ENCODE measurements around the gene LIPI.
"Not testable (repeated sequence)": the region's sequence is repeated elsewhere in the genome, so short reads cannot be mapped to it uniquely, and the experiment has no call there.

Gene LIPI

DNA sequence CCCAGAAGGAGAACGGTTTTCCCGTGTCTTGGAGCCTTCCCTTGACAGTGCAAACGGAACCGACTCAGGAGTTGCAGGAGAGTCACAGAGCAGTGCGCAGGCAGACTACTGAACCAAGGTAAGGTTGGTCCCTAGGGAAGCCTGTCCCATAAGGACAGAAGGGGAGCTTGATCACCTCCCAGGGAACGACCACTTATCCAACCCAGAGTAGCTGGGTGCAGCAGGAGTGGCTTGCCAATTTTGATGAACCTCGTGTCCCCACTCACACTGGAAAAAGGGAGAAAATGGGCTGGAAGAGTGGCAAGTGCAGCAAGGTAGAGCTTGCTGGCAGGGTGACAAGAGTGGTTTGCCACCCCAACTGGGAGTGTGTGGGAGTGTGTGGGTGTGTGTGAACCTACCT is 95.1 kb downstream of the LIPI start:
- no peaks in the 10 kb centered on the region for H3K36me3 ChIP-seq (ENCODE audit: control insufficient read depth, insufficient read depth, low read length)
- H3K9ac ChIP-seq (ENCODE audit: low read depth, low read length), result no peak overlapping the region
- no peaks in the 10 kb centered on the region for H3K9me3 ChIP-seq (ENCODE audit: control insufficient read depth, insufficient read depth, low read length)

DNA sequence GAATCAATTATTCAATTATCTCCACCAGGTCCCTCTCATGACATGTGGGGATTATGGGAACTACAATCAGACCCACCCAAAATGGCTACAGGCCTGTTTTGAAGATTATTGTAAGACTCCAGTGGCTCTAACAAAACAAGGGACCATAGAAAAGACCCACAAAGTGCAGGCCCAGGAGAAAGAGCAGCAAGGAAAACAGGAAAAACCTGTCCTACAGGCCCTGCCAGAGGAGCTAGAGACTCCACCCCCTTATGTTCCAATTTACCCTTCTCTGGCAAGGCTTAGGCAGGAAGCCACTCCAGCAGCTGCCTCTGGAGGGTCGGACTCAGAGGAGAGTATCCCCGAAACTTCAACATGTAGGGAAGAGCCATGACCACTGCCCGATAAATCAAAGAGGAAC is 96.5 kb downstream of the LIPI start:
- Histone ChIP-seq H3K27me3 (ENCODE audit: control insufficient read depth, insufficient read depth, low read length) (no peaks in the 10 kb centered on the region), H3K9ac (ENCODE audit: low read depth, low read length) (no peak overlapping the region), H3K4me3 (ENCODE audit: low read depth, low read length) (no peak overlapping the region), H3K36me3 (ENCODE audit: control insufficient read depth, insufficient read depth, low read length) (no peaks in the 10 kb centered on the region), H3K9me3 (ENCODE audit: control insufficient read depth, insufficient read depth, low read length) (no peaks in the 10 kb centered on the region), H3K4me1 (ENCODE audit: control insufficient read depth, insufficient read depth, low read length) (no peaks in the 10 kb centered on the region)

More for the DNA sequence above, 95.1 kb downstream of the LIPI start:
- Histone ChIP-seq H3K4me3 (ENCODE audit: low read depth, low read length) (no peak overlapping the region), H3K27me3 (ENCODE audit: control insufficient read depth, insufficient read depth, low read length) (no peaks in the 10 kb centered on the region), H3K4me1 (ENCODE audit: control insufficient read depth, insufficient read depth, low read length) (peaks cover 2% of the 10 kb centered on the region)

DNA sequence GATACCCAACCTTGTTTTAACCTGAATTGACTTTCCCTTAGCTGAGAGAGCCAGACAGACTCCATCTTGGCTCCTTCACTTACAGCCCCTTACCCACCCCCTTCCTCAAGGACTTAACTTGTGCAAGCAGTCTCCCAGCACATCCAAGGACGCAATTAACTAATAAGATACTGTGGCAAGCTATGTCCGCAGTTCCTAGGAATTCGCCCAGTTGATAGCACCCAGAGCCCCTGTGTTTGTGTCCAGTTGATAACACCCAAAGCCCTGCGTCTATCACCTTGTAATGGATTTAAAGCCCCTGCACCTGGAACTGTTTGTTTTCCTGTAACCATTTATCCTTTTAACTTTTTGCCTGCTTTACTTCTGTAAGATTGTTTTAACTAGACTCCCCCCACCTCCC is 106.2 kb downstream of the LIPI start:
- H3K9me3 ChIP-seq (ENCODE audit: control insufficient read depth, insufficient read depth, low read length); H3K36me3 ChIP-seq (ENCODE audit: control insufficient read depth, insufficient read depth, low read length); H3K9ac ChIP-seq (ENCODE audit: low read depth, low read length); H3K4me1 ChIP-seq (ENCODE audit: control insufficient read depth, insufficient read depth, low read length); H3K4me3 ChIP-seq (ENCODE audit: low read depth, low read length); H3K27me3 ChIP-seq (ENCODE audit: control insufficient read depth, insufficient read depth, low read length): not testable (repeated sequence)

DNA sequence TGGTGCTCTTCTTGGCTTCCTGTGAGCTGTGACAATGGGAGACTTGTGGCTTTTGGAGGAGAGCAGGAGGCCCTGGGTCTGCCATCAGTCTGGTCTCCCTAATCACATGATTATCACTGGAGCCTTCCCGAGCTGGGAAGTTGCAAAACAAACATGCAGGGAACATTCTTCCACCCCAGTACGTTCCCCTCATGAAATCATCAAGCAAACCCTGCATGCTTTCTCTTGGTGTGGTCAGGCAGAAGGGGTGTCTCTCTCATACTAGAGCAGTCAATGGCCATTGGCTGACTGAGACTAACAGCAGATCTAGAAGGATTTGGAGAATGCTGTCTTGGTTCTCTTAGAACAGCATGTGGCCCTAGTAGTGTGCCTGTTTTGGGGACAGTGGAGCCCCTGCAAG is 111.2 kb downstream of the LIPI start:
- H3K36me3 ChIP-seq (ENCODE audit: control insufficient read depth, insufficient read depth, low read length), result no peaks in the 10 kb centered on the region
- H3K9me3 ChIP-seq (ENCODE audit: control insufficient read depth, insufficient read depth, low read length), result no peaks in the 10 kb centered on the region
- H3K9ac ChIP-seq (ENCODE audit: low read depth, low read length), result no peak overlapping the region
- H3K4me1 ChIP-seq (ENCODE audit: control insufficient read depth, insufficient read depth, low read length), result peaks cover 5% of the 10 kb centered on the region
- H3K4me3 ChIP-seq (ENCODE audit: low read depth, low read length), result no peak overlapping the region
- no peaks in the 10 kb centered on the region for H3K27me3 ChIP-seq (ENCODE audit: control insufficient read depth, insufficient read depth, low read length)

DNA sequence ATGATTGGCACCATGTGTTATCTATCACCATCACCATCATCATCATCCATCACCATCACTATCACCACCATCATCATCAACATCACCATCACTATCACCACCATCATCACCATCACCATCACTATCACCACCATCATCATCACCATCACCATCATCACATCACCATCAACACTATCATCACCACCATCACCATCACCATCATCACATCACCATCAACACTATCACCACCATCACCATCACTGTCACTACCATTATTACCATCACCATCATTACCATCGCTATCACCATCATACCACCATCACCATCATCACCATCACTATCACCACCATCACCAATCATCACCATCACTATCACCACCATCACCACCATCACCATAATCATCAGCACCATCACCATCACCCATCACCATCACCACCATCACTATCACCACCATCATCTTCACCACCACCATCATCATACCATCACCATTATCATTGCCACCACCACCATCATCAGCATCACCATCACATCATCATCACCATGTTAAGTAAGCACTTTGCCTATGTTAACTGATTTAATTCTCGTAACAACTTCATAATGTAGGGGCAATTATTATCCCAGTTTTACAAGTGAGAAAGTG is 112.8 kb downstream of the LIPI start:
- Histone ChIP-seq H3K9ac (ENCODE audit: low read depth, low read length) (no peak overlapping the region), H3K4me1 (ENCODE audit: control insufficient read depth, insufficient read depth, low read length) (peaks cover 3% of the 10 kb centered on the region), H3K27me3 (ENCODE audit: control insufficient read depth, insufficient read depth, low read length) (no peaks in the 10 kb centered on the region), H3K9me3 (ENCODE audit: control insufficient read depth, insufficient read depth, low read length) (no peaks in the 10 kb centered on the region), H3K36me3 (ENCODE audit: control insufficient read depth, insufficient read depth, low read length) (no peaks in the 10 kb centered on the region), H3K4me3 (ENCODE audit: low read depth, low read length) (no peak overlapping the region)

DNA sequence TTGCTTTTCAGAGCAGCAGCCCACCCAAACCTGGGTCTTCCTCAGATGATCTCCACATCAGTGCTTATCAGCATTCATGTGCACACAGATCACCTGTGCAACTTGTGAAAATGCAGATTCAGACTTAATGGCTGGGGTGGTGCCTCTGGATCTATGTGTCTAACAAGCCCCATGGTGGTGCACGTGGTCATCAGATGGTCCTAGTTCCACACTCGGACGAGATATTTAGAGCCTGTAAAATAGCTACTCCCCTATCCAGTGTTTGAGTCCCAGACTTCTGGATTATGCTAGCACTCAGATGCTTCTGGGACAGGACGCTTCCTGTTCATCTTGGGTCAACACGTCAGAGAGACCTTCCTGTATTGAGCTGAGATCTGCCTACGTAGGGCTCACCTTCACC is 114.2 kb downstream of the LIPI start:
- Histone ChIP-seq H3K4me3 (ENCODE audit: low read depth, low read length) (no peak overlapping the region), H3K9ac (ENCODE audit: low read depth, low read length) (no peak overlapping the region), H3K36me3 (ENCODE audit: control insufficient read depth, insufficient read depth, low read length) (no peaks in the 10 kb centered on the region), H3K4me1 (ENCODE audit: control insufficient read depth, insufficient read depth, low read length) (no peaks in the 10 kb centered on the region), H3K9me3 (ENCODE audit: control insufficient read depth, insufficient read depth, low read length) (no peaks in the 10 kb centered on the region), H3K27me3 (ENCODE audit: control insufficient read depth, insufficient read depth, low read length) (no peaks in the 10 kb centered on the region)

DNA sequence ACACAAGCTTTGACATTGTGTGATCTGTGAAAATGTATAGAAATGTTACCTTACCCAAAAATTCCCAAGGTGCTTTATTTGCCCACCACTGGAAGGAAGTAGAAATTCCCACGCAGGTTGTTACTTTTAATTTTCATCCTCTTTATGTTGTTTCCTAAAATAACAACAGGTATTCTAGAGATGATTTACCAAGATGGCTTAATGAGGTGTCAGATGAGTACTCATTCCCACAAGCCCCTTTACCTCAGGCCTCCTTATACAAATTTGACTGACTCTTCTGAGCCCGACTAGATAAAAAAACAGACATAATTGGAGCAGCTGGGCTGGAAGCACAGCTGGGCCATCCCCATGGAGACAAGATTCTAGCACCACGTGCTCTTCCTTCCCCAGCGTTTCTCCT is 114.6 kb downstream of the LIPI start:
- Histone ChIP-seq H3K4me3 (ENCODE audit: low read depth, low read length) (no peak overlapping the region), H3K9ac (ENCODE audit: low read depth, low read length) (no peak overlapping the region), H3K4me1 (ENCODE audit: control insufficient read depth, insufficient read depth, low read length) (no peaks in the 10 kb centered on the region), H3K27me3 (ENCODE audit: control insufficient read depth, insufficient read depth, low read length) (no peaks in the 10 kb centered on the region), H3K36me3 (ENCODE audit: control insufficient read depth, insufficient read depth, low read length) (no peaks in the 10 kb centered on the region), H3K9me3 (ENCODE audit: control insufficient read depth, insufficient read depth, low read length) (no peaks in the 10 kb centered on the region)

DNA sequence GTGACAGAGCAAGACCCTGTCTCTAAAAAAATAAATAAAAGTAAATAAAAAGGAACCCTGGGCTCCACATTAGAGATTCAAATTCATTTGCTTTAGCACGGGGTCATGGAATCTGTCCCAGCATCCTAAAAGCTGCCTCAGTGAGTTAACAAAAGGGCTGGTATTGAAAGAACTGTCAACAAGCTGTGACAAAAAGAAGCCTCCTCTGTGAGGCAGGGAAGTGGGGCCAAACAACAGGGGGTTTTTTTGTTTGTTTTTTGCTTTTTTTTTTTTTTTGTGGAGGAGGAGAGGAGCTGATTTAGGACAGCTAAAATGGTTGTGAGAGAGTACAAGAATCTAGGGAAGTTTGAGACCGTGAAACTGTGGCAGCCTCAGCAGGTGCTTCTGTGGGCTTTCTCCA is 115.7 kb downstream of the LIPI start:
- no peaks in the 10 kb centered on the region for H3K9me3 ChIP-seq (ENCODE audit: control insufficient read depth, insufficient read depth, low read length)
- H3K27me3 ChIP-seq (ENCODE audit: control insufficient read depth, insufficient read depth, low read length), result no peaks in the 10 kb centered on the region
- H3K36me3 ChIP-seq (ENCODE audit: control insufficient read depth, insufficient read depth, low read length), result no peaks in the 10 kb centered on the region
- H3K9ac ChIP-seq (ENCODE audit: low read depth, low read length), result no peak overlapping the region
- no peak overlapping the region for H3K4me3 ChIP-seq (ENCODE audit: low read depth, low read length)
- H3K4me1 ChIP-seq (ENCODE audit: control insufficient read depth, insufficient read depth, low read length), result no peaks in the 10 kb centered on the region

DNA sequence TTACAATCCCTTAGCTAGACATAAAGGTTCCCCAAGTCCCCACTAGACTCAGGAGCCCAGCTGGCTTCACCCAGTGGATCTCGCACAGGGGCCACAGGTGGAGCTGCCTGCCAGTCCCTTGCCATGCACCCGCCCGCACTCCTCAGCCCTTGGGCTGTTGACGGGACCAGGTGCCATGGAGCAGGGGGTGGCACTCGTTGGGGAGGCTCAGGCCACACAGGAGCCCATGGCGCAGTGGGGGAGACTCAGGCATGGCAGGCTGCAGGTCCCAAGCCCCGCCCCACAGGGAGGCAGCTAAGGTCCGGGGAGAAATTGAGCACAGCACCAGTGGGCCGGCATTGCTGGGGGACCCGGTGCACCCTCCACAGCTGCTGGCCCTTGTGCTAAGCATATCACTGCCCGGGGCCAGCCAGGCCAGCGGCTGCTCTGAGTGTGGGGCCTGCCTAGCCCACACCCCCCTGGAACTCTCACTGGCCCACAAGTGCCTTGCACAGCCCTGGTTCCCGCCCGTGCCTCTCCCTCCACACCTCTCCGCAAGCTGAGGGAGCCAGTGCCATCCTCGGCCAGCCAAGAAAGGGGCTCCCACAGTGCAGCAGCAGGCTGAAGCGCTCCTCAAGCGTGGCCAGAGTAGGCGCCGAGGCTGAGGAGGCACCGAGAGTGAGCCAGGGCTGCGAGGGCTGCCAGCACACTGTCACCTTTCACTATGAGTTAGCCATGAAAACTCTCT is 117.8 kb downstream of the LIPI start:
- Histone ChIP-seq H3K9me3 (ENCODE audit: control insufficient read depth, insufficient read depth, low read length) (no peaks in the 10 kb centered on the region), H3K36me3 (ENCODE audit: control insufficient read depth, insufficient read depth, low read length) (no peaks in the 10 kb centered on the region), H3K4me3 (ENCODE audit: low read depth, low read length) (no peak overlapping the region), H3K9ac (ENCODE audit: low read depth, low read length) (no peak overlapping the region), H3K27me3 (ENCODE audit: control insufficient read depth, insufficient read depth, low read length) (no peaks in the 10 kb centered on the region), H3K4me1 (ENCODE audit: control insufficient read depth, insufficient read depth, low read length) (no peaks in the 10 kb centered on the region)

DNA sequence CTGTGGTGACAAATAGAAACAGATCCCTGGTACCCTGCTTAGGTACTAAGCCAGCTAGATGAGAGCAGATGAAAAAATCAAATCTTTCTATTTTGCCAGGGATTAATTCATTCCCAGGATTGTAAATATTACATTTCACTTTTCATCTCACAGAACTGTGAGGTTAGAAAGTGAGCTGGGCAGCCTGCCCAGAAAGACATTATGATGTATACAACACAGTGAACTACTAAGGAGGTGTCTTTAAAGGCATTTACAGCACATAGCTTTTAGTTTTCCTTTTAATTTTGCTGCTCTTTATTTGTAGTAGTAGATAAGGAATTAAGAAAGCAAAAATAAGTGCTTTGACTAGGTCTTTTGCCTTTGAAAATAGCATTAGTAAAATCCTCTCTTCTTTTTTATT is 120.6 kb downstream of the LIPI start:
- not testable (repeated sequence) for H3K4me3 ChIP-seq (ENCODE audit: low read depth, low read length); H3K9me3 ChIP-seq (ENCODE audit: control insufficient read depth, insufficient read depth, low read length); H3K4me1 ChIP-seq (ENCODE audit: control insufficient read depth, insufficient read depth, low read length); H3K9ac ChIP-seq (ENCODE audit: low read depth, low read length); H3K27me3 ChIP-seq (ENCODE audit: control insufficient read depth, insufficient read depth, low read length); H3K36me3 ChIP-seq (ENCODE audit: control insufficient read depth, insufficient read depth, low read length)

DNA sequence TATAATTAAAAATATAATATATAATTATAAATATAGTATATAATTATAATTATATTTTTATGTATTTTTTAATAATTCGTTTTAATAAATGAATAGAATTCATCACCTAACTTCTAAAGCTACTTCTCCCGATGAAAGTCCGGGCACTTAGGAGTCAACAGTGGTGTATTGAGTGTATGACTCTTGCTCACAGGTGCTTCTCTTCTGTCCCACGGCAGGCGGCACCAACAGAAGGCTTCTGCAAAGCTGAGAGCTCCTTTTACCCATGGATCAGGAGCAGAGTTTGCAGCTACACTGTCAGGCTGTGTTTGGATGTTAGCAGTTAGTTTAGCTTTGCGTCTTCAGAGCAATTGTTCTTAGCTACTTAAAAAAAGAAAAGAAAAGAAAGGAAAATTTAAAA is 122.4 kb downstream of the LIPI start:
- H3K36me3 ChIP-seq (ENCODE audit: control insufficient read depth, insufficient read depth, low read length), result peaks cover 10% of the 10 kb centered on the region

DNA sequence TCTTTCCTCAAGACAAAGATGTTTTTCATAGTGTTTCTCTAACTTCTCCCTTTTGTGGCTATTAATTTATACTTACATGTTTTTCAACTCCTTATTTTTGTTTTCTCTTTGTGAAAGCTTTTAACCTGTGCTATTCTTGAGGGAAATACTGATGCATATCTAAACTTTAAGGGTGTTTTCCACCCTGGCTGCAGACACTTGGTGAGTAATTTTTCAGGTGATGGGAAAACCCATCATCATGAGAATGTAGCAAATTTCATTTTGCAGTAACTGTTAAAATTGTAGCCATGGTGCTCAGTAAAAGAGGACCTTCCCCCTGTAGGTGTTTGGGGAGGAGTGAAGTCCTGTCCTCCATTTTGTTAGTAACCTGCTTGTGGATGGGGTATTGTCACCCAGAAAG is 124.2 kb downstream of the LIPI start:
- Histone ChIP-seq H3K36me3 (ENCODE audit: control insufficient read depth, insufficient read depth, low read length) (peaks cover 10% of the 10 kb centered on the region), H3K4me3 (ENCODE audit: low read depth, low read length) (no peak overlapping the region), H3K4me1 (ENCODE audit: control insufficient read depth, insufficient read depth, low read length) (no peaks in the 10 kb centered on the region), H3K9me3 (ENCODE audit: control insufficient read depth, insufficient read depth, low read length) (no peaks in the 10 kb centered on the region), H3K27me3 (ENCODE audit: control insufficient read depth, insufficient read depth, low read length) (no peaks in the 10 kb centered on the region), H3K9ac (ENCODE audit: low read depth, low read length) (no peak overlapping the region)

More for the DNA sequence above, 122.4 kb downstream of the LIPI start:
- Histone ChIP-seq H3K9ac (ENCODE audit: low read depth, low read length) (no peak overlapping the region), H3K4me1 (ENCODE audit: control insufficient read depth, insufficient read depth, low read length) (no peaks in the 10 kb centered on the region), H3K27me3 (ENCODE audit: control insufficient read depth, insufficient read depth, low read length) (no peaks in the 10 kb centered on the region), H3K4me3 (ENCODE audit: low read depth, low read length) (no peak overlapping the region), H3K9me3 (ENCODE audit: control insufficient read depth, insufficient read depth, low read length) (no peaks in the 10 kb centered on the region)

Measured in iPS-15b (cell line).